GM12892 (cell line): Measurements from ENCODE around the gene OBSCN.

Experiments used
- POLR2A ChIP-seq: IDR thresholded peaks from 2 replicates; pipeline ENCODE4 v1.6.1; 2011; ENCODE audit warnings: low read depth, low read length, control low read depth
- TAF1 ChIP-seq: IDR thresholded peaks from 2 replicates; pipeline ENCODE4 v1.6.1; 2011; ENCODE audit warnings: low read depth, mild to moderate bottlenecking, control low read depth, low read length, borderline replicate concordance

GRCh38 chr1:228333739-228334115 lies 125.9 kb downstream of the OBSCN start:
- TF ChIP-seq POLR2A (no peak), TAF1 (no peak)
